Measurements from ENCODE around the gene SPACDR. TPM values are rescaled to one million over a fixed set of nuclear protein-coding genes. Genes with fewer than 3 reads are reported as not detected.

The SPACDR gene
- total and polyA plus RNA-seq, 9 of the 15 experiments (the other 6 are each of a cell fraction or from before 2014, with no cell fraction given) = 0.07 to 0.55 (median 0.14) TPM; not detected in 1

DNA sequence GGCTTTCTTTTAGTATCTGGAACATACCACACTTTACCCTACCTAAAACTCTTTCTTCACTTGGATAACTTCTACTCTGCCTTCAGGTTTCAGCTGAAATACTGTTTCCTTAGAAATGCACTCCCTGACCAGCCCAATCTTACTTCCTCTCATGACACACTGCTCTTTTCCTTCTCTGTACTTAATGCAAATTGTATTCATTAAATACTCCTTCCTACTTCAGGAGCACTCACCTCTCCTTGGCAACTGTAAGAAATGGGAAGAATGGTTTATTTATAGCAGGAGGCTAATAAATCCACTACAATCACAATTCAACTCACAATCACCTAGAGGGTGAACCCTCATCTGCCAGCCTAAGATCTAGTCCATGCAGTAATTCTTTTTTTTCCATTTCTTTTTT is 50.7 kb downstream of the SPACDR start:
- BruUV-seq (replicated peaks) = no TSS peak
- H3K27me3 ChIP-seq (ENCODE audit: control insufficient read depth in 2 of 2, insufficient read depth in 2 of 2, low read length in 2 of 2) = peaks cover 11 to 20% of the 10 kb centered on the region in 2 experiments; a peak in 4 of 5 replicates
- H3K4me1 ChIP-seq (replicated peaks in 1 of 2; ENCODE audit: control insufficient read depth in 2 of 2, insufficient read depth in 2 of 2, low read length in 2 of 2) = no peaks in the 10 kb centered on the region
- ChIA-PET CTCF (ENCODE audit: low intra/inter-chr PET ratio) (no interaction called here), POLR2A (interaction anchor here (4.2 kb wide), 1 partner anchor 16 kb away, joined by 33 read pairs; the partner anchor contains the start of genes MEPCE and ZCWPW1)
- H3K9me1 ChIP-seq (ENCODE audit: control insufficient read depth, insufficient read depth, low read length) = no peaks in the 10 kb centered on the region
- no peak overlapping the region for H3K9ac ChIP-seq (ENCODE audit: insufficient read depth in 1 of 2, low read depth in 2 of 2, low read length in 2 of 2)
- no peaks in the 10 kb centered on the region for H3K79me2 ChIP-seq (ENCODE audit: control insufficient read depth, insufficient read depth, low read length)
- in situ Hi-C loops (cut with MboI) = no loop called here
- peak; percentile 36; the same call in 1 of the 3 replicates for ATAC-seq
- peak overlapping the region; percentile 29; the same call in 1 of the 2 replicates for H2AFZ ChIP-seq (ENCODE audit: low read depth, low read length)
- no peak for DNase-seq (ENCODE audit: extremely low read depth in 1 of 4, low spot score in 3 of 4)
- H4K20me1 ChIP-seq (replicated peaks; ENCODE audit: control insufficient read depth, insufficient read depth, low read length) = no peaks in the 10 kb centered on the region; the same call in 1 of the 2 replicates
- FAIRE-seq = peak; percentile 63
- intact Hi-C loops (cut with micrococcal nuclease) = no loop called here
- no peak overlapping the region for H3K4me3 ChIP-seq
- no peaks in the 10 kb centered on the region for H3K36me3 ChIP-seq (ENCODE audit: control insufficient read depth, insufficient read depth, low read length)
- no peaks in the 10 kb centered on the region for H3K9me3 ChIP-seq (replicated peaks; ENCODE audit: control insufficient read depth, insufficient read depth, low read depth, low read length)
- H3K4me2 ChIP-seq (ENCODE audit: insufficient read depth, low read length) = no peak overlapping the region
- H3K27ac ChIP-seq (ENCODE audit: extremely low read depth, low read depth, low read length) = no peak overlapping the region
- TF ChIP-seq BMI1 (IDR thresholded peaks at IDR 0.05; ENCODE audit: low read length) (no peak), MTA3 (IDR thresholded peaks at IDR 0.05; ENCODE audit: borderline replicate concordance) (no peak), GATAD2A (IDR thresholded peaks at IDR 0.05) (no peak), HMG20B (CRISPR knock-in tag; IDR thresholded peaks at IDR 0.05) (no peak), SMARCB1 (IDR thresholded peaks at IDR 0.05; ENCODE audit: insufficient read length, low read depth) (no peak), ELF4 (CRISPR knock-in tag; IDR thresholded peaks at IDR 0.05) (no peak), BCOR (IDR thresholded peaks at IDR 0.05) (no peak), MTF1 (CRISPR knock-in tag; IDR thresholded peaks at IDR 0.05; ENCODE audit: borderline replicate concordance) (no peak)
- TF ChIP-seq, protein P1, sequence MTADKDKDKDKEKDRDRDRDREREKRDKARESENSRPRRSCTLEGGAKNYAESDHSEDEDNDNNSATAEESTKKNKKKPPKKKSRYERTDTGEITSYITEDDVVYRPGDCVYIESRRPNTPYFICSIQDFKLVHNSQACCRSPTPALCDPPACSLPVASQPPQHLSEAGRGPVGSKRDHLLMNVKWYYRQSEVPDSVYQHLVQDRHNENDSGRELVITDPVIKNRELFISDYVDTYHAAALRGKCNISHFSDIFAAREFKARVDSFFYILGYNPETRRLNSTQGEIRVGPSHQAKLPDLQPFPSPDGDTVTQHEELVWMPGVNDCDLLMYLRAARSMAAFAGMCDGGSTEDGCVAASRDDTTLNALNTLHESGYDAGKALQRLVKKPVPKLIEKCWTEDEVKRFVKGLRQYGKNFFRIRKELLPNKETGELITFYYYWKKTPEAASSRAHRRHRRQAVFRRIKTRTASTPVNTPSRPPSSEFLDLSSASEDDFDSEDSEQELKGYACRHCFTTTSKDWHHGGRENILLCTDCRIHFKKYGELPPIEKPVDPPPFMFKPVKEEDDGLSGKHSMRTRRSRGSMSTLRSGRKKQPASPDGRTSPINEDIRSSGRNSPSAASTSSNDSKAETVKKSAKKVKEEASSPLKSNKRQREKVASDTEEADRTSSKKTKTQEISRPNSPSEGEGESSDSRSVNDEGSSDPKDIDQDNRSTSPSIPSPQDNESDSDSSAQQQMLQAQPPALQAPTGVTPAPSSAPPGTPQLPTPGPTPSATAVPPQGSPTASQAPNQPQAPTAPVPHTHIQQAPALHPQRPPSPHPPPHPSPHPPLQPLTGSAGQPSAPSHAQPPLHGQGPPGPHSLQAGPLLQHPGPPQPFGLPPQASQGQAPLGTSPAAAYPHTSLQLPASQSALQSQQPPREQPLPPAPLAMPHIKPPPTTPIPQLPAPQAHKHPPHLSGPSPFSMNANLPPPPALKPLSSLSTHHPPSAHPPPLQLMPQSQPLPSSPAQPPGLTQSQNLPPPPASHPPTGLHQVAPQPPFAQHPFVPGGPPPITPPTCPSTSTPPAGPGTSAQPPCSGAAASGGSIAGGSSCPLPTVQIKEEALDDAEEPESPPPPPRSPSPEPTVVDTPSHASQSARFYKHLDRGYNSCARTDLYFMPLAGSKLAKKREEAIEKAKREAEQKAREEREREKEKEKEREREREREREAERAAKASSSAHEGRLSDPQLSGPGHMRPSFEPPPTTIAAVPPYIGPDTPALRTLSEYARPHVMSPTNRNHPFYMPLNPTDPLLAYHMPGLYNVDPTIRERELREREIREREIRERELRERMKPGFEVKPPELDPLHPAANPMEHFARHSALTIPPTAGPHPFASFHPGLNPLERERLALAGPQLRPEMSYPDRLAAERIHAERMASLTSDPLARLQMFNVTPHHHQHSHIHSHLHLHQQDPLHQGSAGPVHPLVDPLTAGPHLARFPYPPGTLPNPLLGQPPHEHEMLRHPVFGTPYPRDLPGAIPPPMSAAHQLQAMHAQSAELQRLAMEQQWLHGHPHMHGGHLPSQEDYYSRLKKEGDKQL (CRISPR knock-in tag; IDR thresholded peaks at IDR 0.05; ENCODE audit: borderline replicate concordance) = no peak
- TF ChIP-seq, protein P2, sequence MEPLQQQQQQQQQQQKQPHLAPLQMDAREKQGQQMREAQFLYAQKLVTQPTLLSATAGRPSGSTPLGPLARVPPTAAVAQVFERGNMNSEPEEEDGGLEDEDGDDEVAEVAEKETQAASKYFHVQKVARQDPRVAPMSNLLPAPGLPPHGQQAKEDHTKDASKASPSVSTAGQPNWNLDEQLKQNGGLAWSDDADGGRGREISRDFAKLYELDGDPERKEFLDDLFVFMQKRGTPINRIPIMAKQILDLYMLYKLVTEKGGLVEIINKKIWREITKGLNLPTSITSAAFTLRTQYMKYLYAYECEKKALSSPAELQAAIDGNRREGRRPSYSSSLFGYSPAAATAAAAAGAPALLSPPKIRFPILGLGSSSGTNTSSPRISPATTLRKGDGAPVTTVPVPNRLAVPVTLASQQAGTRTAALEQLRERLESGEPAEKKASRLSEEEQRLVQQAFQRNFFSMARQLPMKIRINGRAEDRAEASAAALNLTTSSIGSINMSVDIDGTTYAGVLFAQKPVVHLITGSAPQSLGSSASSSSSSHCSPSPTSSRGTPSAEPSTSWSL (CRISPR knock-in tag; IDR thresholded peaks at IDR 0.05; ENCODE audit: borderline replicate concordance) = no peak
- TF ChIP-seq, protein P3, sequence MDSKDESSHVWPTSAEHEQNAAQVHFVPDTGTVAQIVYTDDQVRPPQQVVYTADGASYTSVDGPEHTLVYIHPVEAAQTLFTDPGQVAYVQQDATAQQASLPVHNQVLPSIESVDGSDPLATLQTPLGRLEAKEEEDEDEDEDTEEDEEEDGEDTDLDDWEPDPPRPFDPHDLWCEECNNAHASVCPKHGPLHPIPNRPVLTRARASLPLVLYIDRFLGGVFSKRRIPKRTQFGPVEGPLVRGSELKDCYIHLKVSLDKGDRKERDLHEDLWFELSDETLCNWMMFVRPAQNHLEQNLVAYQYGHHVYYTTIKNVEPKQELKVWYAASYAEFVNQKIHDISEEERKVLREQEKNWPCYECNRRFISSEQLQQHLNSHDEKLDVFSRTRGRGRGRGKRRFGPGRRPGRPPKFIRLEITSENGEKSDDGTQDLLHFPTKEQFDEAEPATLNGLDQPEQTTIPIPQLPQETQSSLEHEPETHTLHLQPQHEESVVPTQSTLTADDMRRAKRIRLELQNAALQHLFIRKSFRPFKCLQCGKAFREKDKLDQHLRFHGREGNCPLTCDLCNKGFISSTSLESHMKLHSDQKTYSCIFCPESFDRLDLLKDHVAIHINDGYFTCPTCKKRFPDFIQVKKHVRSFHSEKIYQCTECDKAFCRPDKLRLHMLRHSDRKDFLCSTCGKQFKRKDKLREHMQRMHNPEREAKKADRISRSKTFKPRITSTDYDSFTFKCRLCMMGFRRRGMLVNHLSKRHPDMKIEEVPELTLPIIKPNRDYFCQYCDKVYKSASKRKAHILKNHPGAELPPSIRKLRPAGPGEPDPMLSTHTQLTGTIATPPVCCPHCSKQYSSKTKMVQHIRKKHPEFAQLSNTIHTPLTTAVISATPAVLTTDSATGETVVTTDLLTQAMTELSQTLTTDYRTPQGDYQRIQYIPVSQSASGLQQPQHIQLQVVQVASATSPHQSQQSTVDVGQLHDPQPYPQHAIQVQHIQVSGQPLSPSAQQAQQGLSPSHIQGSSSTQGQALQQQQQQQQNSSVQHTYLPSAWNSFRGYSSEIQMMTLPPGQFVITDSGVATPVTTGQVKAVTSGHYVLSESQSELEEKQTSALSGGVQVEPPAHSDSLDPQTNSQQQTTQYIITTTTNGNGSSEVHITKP (IDR thresholded peaks at IDR 0.05; ENCODE audit: partially characterized antibody) = no peak

Measured in K562 (cell line).